GM12892 (cell line): Measurements from ENCODE around the gene CPLANE2.
A peak's percentile ranks its signal among the peaks of the same experiment; 100 is the strongest.
"Not testable (repeated sequence)": the region's sequence is repeated elsewhere in the genome, so short reads cannot be mapped to it uniquely, and the experiment has no call there.

Experiments
- DNase-seq: peaks from one replicate; pipeline ENCODE4 v3.0.0; 2011; ENCODE audit not compliant: insufficient read length
- FAIRE-seq: peaks from 2 replicates; lab custom pipeline; 2011; peaks lifted over from hg19 to GRCh38; lab: Jason Lieb, UNC
- POLR2A ChIP-seq: IDR thresholded peaks from 2 replicates; pipeline ENCODE4 v1.6.1; 2011; ENCODE audit warnings: low read depth, low read length, control low read depth
- POLR2AphosphoS5 ChIP-seq: IDR thresholded peaks from 2 replicates; pipeline ENCODE4 v1.6.1; 2011; ENCODE audit warnings: low read depth, low read length, control low read depth
- TAF1 ChIP-seq: IDR thresholded peaks from 2 replicates; pipeline ENCODE4 v1.6.1; 2011; ENCODE audit warnings: low read depth, mild to moderate bottlenecking, control low read depth, low read length, borderline replicate concordance

CPLANE2 gene

GRCh38 chr1:16224472-16224871 is 12.5 kb downstream of the CPLANE2 start:
- TF ChIP-seq POLR2A: no peak
- TF ChIP-seq POLR2AphosphoS5: no peak
- no peak for TF ChIP-seq TAF1
- FAIRE-seq (no peak), DNase-seq (no peak)

GRCh38 chr1:16222716-16223115 is 14.3 kb downstream of the CPLANE2 start:
- not testable (repeated sequence) for FAIRE-seq, DNase-seq

- no peak for FAIRE-seq
- TF ChIP-seq POLR2AphosphoS5 (no peak), POLR2A (no peak), TAF1 (no peak)
- DNase-seq: no peak
Measured at GRCh38 chr1:16221499-16221898, 15.5 kb downstream of the CPLANE2 start.

- DNase-seq: no peak
- peak; percentile 36 for FAIRE-seq
- TF ChIP-seq POLR2A (no peak), TAF1 (no peak), POLR2AphosphoS5 (no peak)
Measured at GRCh38 chr1:16219968-16220500, 16.9 kb downstream of the CPLANE2 start.

GRCh38 chr1:16218674-16219071 is 18.3 kb downstream of the CPLANE2 start:
- DNase-seq: no peak
- TF ChIP-seq POLR2A: no peak
- no peak for TF ChIP-seq POLR2AphosphoS5
- TF ChIP-seq TAF1: no peak
- FAIRE-seq: no peak

- DNase-seq (no peak), FAIRE-seq (no peak)
- TF ChIP-seq TAF1 (no peak), POLR2AphosphoS5 (no peak)
Measured at GRCh38 chr1:16218014-16218673, 18.8 kb downstream of the CPLANE2 start.

GRCh38 chr1:16217061-16217785 is 19.8 kb downstream of the CPLANE2 start:
- TF ChIP-seq TAF1 (no peak), POLR2AphosphoS5 (no peak), POLR2A (no peak)
- peak; percentile 98 for FAIRE-seq
- DNase-seq: peak; percentile 96

- FAIRE-seq: no peak
- peak; percentile 57 for DNase-seq
- TF ChIP-seq TAF1 (no peak), POLR2A (no peak), POLR2AphosphoS5 (no peak)
Measured at GRCh38 chr1:16215882-16216753, 20.9 kb downstream of the CPLANE2 start.

GRCh38 chr1:16215240-16215639 is 21.7 kb downstream of the CPLANE2 start:
- DNase-seq, FAIRE-seq: not testable (repeated sequence)

- not testable (repeated sequence) for DNase-seq, FAIRE-seq
Measured at GRCh38 chr1:16213544-16213943, 23.4 kb downstream of the CPLANE2 start.

- FAIRE-seq (no peak), DNase-seq (no peak)
Measured at GRCh38 chr1:16213013-16213412, 24.0 kb downstream of the CPLANE2 start.

More at GRCh38 chr1:16213013-16213412, 24.0 kb downstream of the CPLANE2 start:
- no peak for TF ChIP-seq POLR2AphosphoS5
- TF ChIP-seq POLR2A: no peak
- no peak for TF ChIP-seq TAF1
